ENCODE measurements around the gene HTR4.

DNA sequence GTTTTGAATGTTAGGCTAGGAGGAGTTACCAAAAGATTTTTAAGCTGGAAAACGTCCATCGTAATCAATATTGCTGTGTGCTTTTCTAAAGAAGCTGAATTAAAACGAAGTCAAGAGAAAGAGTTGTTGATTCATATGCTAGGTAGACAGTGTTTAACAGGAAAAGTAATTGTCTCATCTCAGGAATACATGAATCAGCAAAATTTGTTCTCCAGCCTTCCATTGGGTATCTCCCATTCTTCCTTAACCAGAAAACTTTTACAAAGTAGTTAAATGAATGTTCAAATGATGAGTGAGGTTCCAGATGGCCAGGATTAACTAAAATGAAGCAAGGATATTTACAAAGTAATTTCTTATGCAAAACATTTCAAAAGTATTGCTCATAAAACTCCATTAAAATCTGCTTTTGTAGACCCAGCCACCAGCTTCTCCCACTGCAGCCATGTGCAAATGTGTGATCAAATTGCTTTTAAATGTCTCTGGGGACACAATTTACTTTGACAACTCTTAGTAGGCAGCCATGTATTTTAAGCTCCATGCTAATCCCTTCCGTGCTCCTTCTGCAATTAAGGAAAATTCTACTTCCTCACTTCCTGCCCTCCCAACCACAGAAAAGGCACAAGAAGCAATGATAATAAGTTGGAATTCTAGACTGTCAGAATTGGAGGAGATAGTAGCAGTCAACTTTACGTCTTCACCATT is 121.2 kb downstream of the HTR4 start:
- TF ChIP-seq, protein P1, sequence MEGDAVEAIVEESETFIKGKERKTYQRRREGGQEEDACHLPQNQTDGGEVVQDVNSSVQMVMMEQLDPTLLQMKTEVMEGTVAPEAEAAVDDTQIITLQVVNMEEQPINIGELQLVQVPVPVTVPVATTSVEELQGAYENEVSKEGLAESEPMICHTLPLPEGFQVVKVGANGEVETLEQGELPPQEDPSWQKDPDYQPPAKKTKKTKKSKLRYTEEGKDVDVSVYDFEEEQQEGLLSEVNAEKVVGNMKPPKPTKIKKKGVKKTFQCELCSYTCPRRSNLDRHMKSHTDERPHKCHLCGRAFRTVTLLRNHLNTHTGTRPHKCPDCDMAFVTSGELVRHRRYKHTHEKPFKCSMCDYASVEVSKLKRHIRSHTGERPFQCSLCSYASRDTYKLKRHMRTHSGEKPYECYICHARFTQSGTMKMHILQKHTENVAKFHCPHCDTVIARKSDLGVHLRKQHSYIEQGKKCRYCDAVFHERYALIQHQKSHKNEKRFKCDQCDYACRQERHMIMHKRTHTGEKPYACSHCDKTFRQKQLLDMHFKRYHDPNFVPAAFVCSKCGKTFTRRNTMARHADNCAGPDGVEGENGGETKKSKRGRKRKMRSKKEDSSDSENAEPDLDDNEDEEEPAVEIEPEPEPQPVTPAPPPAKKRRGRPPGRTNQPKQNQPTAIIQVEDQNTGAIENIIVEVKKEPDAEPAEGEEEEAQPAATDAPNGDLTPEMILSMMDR (IDR thresholded peaks at IDR 0.05): no peak
- TF ChIP-seq, protein P2, sequence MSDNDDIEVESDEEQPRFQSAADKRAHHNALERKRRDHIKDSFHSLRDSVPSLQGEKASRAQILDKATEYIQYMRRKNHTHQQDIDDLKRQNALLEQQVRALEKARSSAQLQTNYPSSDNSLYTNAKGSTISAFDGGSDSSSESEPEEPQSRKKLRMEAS (IDR thresholded peaks at IDR 0.05; ENCODE audit: low read depth): no peak
- TF ChIP-seq, protein P3, sequence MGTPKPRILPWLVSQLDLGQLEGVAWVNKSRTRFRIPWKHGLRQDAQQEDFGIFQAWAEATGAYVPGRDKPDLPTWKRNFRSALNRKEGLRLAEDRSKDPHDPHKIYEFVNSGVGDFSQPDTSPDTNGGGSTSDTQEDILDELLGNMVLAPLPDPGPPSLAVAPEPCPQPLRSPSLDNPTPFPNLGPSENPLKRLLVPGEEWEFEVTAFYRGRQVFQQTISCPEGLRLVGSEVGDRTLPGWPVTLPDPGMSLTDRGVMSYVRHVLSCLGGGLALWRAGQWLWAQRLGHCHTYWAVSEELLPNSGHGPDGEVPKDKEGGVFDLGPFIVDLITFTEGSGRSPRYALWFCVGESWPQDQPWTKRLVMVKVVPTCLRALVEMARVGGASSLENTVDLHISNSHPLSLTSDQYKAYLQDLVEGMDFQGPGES (IDR thresholded peaks at IDR 0.05; ENCODE audit: low read depth, low read length): no peak
- TF ChIP-seq NFIC (IDR thresholded peaks at IDR 0.05; ENCODE audit: borderline replicate concordance) (no peak), TAF1 (IDR thresholded peaks at IDR 0.05; ENCODE audit: borderline replicate concordance, low read depth, low read length) (no peak), POLR2AphosphoS5 (IDR thresholded peaks at IDR 0.05; ENCODE audit: low read depth, low read length) (no peak), EZH2phosphoT487 (IDR thresholded peaks at IDR 0.05; ENCODE audit: borderline replicate concordance, low read depth) (no peak), SMC3 (IDR thresholded peaks at IDR 0.05; ENCODE audit: low read depth, low read length) (no peak), TEAD4 (IDR thresholded peaks at IDR 0.05; ENCODE audit: borderline replicate concordance, insufficient read depth) (no peak), JUND (IDR thresholded peaks at IDR 0.05) (no peak)
- TF ChIP-seq, protein P4, sequence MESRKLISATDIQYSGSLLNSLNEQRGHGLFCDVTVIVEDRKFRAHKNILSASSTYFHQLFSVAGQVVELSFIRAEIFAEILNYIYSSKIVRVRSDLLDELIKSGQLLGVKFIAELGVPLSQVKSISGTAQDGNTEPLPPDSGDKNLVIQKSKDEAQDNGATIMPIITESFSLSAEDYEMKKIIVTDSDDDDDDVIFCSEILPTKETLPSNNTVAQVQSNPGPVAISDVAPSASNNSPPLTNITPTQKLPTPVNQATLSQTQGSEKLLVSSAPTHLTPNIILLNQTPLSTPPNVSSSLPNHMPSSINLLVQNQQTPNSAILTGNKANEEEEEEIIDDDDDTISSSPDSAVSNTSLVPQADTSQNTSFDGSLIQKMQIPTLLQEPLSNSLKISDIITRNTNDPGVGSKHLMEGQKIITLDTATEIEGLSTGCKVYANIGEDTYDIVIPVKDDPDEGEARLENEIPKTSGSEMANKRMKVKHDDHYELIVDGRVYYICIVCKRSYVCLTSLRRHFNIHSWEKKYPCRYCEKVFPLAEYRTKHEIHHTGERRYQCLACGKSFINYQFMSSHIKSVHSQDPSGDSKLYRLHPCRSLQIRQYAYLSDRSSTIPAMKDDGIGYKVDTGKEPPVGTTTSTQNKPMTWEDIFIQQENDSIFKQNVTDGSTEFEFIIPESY (IDR thresholded peaks at IDR 0.05; ENCODE audit: borderline replicate concordance, low read depth): no peak
- TF ChIP-seq, protein P5, sequence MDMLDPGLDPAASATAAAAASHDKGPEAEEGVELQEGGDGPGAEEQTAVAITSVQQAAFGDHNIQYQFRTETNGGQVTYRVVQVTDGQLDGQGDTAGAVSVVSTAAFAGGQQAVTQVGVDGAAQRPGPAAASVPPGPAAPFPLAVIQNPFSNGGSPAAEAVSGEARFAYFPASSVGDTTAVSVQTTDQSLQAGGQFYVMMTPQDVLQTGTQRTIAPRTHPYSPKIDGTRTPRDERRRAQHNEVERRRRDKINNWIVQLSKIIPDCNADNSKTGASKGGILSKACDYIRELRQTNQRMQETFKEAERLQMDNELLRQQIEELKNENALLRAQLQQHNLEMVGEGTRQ (IDR thresholded peaks at IDR 0.05; ENCODE audit: borderline replicate concordance, low read depth, low read length): no peak

All from SK-N-SH (cell line).